Neural crest cell (in vitro differentiated cells): ENCODE results near the gene FGD6. TPM values are rescaled to one million over a fixed set of nuclear protein-coding genes. Genes with fewer than 3 reads are reported as not detected.

Experiments used
- DNase-seq: peaks from one replicate; pipeline ENCODE4 v3.0.0; 2021; ENCODE audit warnings: low read depth, mixed read lengths, low spot score
- H3K27ac Mint-ChIP-seq: one replicate; pipeline ENCODE4 v1.8.0; 2021; ENCODE audit warnings: mild to moderate bottlenecking, mixed read lengths; ENCODE audit not compliant: unreplicated experiment
- H3K27me3 Mint-ChIP-seq: 2 replicates; pipeline ENCODE4 v1.8.0; 2021; ENCODE audit warnings: low read depth, mild to moderate bottlenecking, mixed read lengths
- H3K36me3 Mint-ChIP-seq: 2 replicates; pipeline ENCODE4 v1.8.0; 2021; ENCODE audit warnings: low read depth, mild to moderate bottlenecking, mixed read lengths
- H3K4me1 Mint-ChIP-seq: 2 replicates; pipeline ENCODE4 v1.8.0; 2021; ENCODE audit warnings: mixed read lengths
- H3K4me3 Mint-ChIP-seq: one replicate; pipeline ENCODE4 v1.8.0; 2021; ENCODE audit warnings: mild to moderate bottlenecking, mixed read lengths
- H3K9me3 Mint-ChIP-seq: 2 replicates; pipeline ENCODE4 v1.8.0; 2021; ENCODE audit warnings: mixed read lengths
- CTCF ChIP-seq: fragments of 200-600 bp; sonication (generic); conservative IDR thresholded peaks from 2 replicates; pipeline ENCODE4 v1.5.0; 2021; ENCODE audit warnings: antibody characterized with exemption, mild to moderate bottlenecking
- long read RNA-seq: library from polyadenylated mRNA; unstranded; transcript quantifications from one replicate; pipeline ENCODE4 v2.0.0, GENCODE V29; 2020
- total RNA-seq: library from RNA; stranded (reverse); gene quantifications from 2 replicates; pipeline ENCODE4 v1.2.1, GENCODE V29; 2021

Gene FGD6
- 17.3 and 17.4 TPM in 2 replicates for total RNA-seq
- long read RNA-seq, partial matches to known transcripts, result 15 of 23 reads
- long read RNA-seq, other reads (novel, unspliced or antisense), result 8 of 23 reads

- Mint-ChIP-seq H3K36me3 (peaks cover 2% of the 10 kb centered on the region), H3K9me3 (no peaks in the 10 kb centered on the region), H3K4me3 (peak within 1 kb of the TSS; percentile 93), H3K27ac (peak within 1 kb of the TSS; percentile 99), H3K4me1 (peaks cover 51% of the 10 kb centered on the region), H3K27me3 (no peaks in the 10 kb centered on the region)
- TF ChIP-seq CTCF, result no peak
- peak; percentile 96 for DNase-seq
Measured at GRCh38 chr12:95217377-95218149, at the start of gene FGD6, which contains the start of gene VEZT. FGD6 (minus strand) TSS chr12:95217467; CDS start chr12:95217240, 227 bp downstream. VEZT (plus strand) TSS chr12:95217807; CDS start chr12:95217851, 44 bp downstream.

GRCh38 chr12:95266254-95266653, 49.0 kb upstream of the FGD6 start:
- Mint-ChIP-seq H3K27me3 (no peaks in the 10 kb centered on the region), H3K4me1 (no peaks in the 10 kb centered on the region)

GRCh38 chr12:95265765-95266164, 48.5 kb upstream of the FGD6 start:
- no peak for TF ChIP-seq CTCF
- H3K27me3 Mint-ChIP-seq, result no peaks in the 10 kb centered on the region
- H3K36me3 Mint-ChIP-seq, result peaks cover 6% of the 10 kb centered on the region
- DNase-seq, result no peak
- H3K4me3 Mint-ChIP-seq, result no peak overlapping the region
- no peak overlapping the region for H3K27ac Mint-ChIP-seq
- H3K9me3 Mint-ChIP-seq, result no peaks in the 10 kb centered on the region
- H3K4me1 Mint-ChIP-seq, result no peaks in the 10 kb centered on the region

More at GRCh38 chr12:95266254-95266653, 49.0 kb upstream of the FGD6 start:
- Mint-ChIP-seq H3K9me3 (no peaks in the 10 kb centered on the region), H3K36me3 (peaks cover 6% of the 10 kb centered on the region), H3K27ac (no peak overlapping the region), H3K4me3 (no peak overlapping the region)
- TF ChIP-seq CTCF, result no peak
- no peak for DNase-seq

- TF ChIP-seq CTCF, result no peak
- Mint-ChIP-seq H3K9me3 (no peaks in the 10 kb centered on the region), H3K27me3 (no peaks in the 10 kb centered on the region), H3K36me3 (peaks cover 3% of the 10 kb centered on the region), H3K4me1 (no peaks in the 10 kb centered on the region), H3K4me3 (no peak overlapping the region), H3K27ac (no peak overlapping the region)
- DNase-seq, result no peak
Measured at GRCh38 chr12:95262808-95263207, 45.5 kb upstream of the FGD6 start.

GRCh38 chr12:95261109-95261508, 43.8 kb upstream of the FGD6 start:
- Mint-ChIP-seq H3K27me3 (no peaks in the 10 kb centered on the region), H3K36me3 (peaks cover 3% of the 10 kb centered on the region)
- no peak for TF ChIP-seq CTCF

More at GRCh38 chr12:95261109-95261508, 43.8 kb upstream of the FGD6 start:
- H3K9me3 Mint-ChIP-seq, result no peaks in the 10 kb centered on the region
- H3K27ac Mint-ChIP-seq, result no peak overlapping the region
- no peaks in the 10 kb centered on the region for H3K4me1 Mint-ChIP-seq
- DNase-seq, result no peak
- H3K4me3 Mint-ChIP-seq, result no peak overlapping the region
